ENCODE results near the gene C10orf95.

C10orf95 gene

DNA sequence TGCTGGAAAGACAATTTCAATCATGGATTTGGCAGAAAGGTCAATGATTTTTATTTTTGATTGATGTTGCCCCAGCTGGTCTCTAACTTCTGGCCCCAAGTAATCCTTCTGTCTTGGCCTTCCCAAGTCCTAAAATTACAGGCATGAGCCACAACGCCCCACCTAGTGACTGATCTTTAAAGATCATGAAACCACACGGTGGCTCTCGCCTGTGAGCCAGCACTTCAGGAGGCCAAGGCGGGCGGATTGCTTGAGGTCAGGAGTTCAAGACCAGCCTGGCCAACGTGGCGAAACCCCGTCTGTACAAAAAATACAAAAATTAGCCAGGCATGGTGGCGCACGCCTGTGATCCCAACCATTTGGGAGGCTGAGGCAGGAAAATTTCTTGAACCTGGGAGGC is 12.6 kb upstream of the C10orf95 start:
- no peak for DNase-seq

DNA sequence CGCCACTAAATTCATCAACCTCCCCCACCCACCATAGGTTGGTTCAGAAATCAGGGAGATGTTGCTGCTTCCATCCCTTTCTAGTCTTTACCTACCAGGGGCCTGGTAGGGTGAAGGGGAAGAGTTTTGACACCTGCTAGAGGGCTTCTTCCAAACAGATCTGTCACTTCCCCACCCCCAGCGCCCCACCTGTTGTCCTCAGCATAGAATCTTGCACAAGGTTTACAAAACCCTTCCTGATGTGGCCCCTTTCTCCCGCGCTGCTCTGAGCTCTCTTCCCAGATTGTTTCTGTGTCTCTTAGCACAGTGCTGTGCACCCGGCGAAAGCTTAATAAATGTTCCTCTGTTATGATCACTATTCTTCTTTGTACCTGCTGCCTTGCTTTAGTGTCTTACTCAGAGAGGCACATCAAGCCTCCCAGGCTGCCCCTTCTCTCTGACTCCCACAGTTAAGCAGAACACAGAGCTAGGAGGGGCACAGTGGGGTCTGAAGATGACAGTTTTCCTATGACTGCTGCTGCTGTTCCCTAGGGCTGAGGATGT is 11.2 kb upstream of the C10orf95 start:
- peak in 2 of 3 experiments; percentile 14 to 31 for DNase-seq

DNA sequence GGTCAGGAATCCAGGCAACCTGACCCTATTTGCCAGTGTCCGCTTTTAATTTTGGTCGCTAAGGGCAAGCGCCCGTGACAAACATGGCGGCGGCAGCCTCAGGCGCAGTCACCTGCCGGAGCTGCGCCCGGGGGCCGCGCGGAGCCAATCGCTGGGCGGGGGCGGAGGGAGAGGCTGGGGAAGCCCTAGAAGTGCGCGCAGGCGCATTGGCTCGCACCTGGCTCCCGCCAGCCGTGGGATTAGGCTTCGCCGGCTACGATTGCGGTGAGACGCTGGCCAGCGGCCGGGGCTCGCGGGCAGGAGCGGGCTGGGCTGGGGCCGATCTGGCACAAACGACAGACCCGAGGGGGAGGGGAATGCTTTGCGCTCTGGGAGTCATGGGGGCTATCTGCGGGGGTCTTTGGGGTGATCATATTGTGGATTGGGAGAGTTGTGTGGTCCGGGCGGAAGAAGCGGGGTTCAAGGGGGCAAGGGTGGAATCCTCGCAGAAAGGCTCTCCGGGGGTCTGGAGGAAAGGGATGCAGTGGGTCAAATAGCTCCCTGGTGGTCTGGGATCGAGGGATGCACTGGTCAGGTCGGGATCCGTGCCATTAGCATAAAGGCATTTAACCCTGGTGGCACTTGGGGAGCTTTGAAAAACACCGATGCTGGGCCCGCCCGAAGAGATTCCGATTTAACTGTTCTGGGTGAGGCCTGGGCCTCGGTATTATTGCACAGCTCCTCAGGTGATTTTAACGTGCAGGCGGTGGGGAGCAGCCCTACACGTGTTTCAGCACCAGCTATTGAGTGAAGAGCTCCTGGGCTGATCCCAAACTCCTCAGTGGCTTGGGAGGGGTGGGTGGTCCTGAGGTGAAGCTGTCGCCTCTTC is 10.1 kb upstream of the C10orf95 start:
- peak; percentile 88 to 92 (median 90) for DNase-seq

DNA sequence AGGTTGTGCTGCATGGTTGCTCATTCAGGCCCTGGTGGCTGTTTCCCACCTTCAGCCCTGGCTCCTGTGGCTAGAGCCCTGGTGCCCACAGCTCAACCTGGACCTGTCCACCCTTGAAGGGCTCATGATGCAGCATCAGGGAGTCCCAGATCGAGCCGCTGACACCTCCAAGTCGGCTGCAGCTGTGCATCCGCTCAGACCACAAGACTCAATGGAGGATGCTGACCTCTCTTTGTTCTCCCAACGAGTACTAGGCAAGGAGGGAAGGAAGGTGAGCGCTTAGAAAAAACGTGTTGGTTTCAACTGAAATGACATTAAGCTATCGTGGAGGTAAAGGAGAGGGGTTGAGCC is 9.5 kb upstream of the C10orf95 start:
- no peak for DNase-seq

DNA sequence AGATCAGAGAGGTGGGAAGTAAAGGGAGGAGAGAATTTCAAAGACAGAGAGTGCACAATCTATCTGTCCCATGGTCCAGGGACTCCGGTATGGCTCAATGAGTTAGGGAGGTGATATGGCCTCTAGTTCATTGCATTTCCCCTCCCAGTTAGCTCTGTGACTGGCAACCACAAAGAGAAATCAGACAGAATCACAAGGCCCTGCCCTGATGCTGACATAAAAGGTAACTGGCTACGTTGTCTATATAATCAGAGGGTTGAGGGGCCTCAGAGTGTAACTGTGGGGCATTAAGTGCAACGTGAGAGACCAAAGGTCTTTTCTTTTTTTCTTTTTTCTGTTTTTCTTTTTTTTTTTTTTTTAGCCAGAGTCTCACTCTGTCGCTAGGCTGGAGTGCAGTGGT is 7.3 kb upstream of the C10orf95 start:
- DNase-seq = no peak

DNA sequence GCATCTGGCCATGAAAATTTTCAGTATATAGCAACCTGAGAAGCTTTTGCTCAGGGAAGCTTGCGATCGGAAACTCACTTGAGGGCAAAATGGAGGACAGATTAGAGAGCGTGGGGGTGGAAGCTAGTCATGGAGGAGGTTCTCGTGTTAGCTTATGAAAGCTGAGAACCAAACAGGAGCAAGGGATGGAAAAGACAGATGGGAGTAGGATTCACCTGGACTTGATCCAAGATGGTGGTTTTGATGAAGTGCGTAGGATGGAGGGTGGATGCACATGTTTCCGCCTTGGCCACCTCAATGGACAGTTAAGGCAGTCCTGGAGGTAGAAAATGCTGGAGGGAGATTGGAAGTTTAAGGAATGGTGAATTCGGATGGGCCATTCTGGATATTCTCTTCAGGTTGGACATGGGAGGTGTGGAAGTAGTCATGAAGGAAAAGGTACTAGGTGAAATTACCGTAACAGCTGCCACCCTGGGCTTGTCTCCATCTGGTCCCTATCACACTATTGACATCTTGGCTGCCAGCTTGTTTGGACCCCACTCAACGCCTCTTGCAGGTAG is 6.3 kb upstream of the C10orf95 start:
- no peak for DNase-seq

DNA sequence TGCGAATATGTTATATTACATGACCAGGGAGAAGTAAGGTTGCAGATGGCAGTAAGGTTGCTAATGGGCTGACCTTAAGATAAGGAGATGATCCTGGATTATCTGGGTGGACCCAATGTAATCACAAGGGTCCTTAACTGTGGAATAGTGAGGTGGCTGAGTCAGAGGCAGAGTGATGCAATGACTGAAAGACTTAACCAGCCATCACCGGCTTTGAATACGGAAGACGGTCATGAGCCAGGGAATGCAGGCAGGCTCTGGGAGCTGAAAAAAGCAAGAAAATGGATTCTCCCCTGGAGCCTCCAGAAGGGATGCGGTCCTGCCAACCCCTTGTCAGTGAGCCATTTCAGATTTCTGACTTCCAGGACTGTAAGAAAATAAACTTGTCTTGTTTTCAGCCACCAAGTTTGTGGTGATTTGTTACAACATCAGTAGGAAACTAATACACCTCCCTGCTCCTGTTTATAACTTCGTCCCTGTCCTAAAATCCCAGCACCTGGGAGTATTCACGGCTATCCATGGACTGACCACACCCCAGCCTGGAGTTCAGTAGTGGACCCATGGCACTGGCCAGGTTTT is 4.6 kb upstream of the C10orf95 start:
- no peak for DNase-seq

DNA sequence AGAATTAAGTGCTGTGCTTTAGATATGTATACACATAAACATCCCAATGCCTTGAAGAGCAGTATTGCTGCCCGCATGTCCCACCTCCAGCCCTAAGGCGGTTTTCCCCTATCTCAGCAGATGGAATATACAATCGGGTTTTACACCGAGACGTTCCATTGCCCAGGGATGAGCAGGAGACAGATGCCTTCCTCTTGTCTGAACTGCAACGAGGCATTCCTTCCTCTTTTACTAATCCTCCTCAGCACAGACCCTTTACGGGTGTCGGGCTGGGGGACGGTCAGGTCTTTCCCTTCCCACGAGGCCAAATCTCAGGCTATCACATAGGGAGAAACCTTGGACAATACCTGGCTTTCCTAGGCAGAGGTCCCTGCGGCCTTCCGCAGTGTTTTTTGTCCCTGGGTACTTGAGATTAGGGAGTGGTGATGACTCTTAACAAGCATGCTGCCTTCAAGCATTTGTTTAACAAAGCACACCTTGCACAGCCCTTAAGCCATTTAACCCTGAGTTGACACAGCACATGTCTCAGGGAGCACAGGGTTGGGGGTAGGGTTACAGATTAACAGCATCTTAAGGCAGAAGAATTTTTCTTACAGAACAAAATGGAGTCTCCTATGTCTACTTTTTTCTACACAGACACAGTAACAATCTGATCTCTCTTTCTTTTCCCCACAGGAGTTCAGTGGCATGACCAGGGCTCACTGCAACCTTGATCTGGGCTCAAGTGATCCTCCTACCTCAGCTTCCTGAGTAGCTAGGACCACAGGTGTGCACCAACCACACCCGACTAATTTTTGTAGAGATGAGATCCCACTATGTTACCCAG is 3.5 kb upstream of the C10orf95 start:
- peak in 1 of 3 experiments; percentile 16 for DNase-seq

DNA sequence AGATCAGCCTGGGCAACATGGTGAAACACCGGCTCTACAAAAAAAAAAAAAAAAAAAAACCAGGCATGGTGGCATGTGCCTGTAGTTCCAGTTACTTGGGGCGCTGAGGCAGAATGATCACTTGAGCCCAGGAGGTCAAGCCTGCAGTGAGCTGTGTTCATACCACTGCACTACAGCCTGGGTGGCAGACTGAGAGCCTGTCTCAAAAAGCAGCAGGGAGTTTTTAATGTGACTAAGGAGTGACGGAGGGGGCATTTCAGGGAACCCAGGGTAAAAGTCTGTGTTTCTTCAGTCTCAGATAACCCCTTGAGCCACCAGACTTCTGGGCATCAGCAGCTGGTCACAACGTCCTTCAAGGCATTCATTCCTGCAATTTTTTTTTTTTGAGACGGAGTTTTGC is 2.2 kb upstream of the C10orf95 start:
- no peak for DNase-seq

DNA sequence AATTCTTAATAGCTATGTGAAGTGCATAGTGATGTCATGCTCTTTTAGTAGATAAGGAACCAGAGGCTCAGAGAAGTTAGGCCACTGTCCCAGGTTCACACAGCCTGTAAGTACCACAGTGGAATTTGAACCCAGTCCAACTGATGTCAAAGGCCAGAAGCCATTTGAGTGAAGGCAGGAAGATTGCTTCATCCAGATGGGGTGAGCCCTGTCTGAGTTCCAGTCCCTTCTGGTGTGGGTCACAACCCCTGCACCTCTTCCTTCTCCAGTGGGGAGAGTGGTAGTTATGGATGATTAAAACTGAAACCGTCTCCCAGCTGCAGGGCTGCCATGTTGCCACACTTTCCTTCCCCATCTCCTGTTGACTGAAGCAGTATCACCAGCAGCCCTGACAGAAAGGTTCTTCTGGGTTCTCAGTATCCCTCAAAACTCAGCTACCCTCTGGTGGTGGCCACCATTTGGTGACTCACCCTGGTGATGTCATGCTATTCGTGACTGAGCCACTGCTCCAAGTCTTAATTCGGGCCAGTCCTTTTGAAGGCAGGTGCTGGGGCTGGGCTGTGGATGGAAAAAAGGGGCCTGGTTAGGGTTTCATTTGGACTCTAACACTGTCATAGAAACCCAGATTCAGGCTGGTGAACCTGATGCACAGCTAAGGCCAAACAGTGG is 1.5 kb upstream of the C10orf95 start:
- DNase-seq = no peak

DNA sequence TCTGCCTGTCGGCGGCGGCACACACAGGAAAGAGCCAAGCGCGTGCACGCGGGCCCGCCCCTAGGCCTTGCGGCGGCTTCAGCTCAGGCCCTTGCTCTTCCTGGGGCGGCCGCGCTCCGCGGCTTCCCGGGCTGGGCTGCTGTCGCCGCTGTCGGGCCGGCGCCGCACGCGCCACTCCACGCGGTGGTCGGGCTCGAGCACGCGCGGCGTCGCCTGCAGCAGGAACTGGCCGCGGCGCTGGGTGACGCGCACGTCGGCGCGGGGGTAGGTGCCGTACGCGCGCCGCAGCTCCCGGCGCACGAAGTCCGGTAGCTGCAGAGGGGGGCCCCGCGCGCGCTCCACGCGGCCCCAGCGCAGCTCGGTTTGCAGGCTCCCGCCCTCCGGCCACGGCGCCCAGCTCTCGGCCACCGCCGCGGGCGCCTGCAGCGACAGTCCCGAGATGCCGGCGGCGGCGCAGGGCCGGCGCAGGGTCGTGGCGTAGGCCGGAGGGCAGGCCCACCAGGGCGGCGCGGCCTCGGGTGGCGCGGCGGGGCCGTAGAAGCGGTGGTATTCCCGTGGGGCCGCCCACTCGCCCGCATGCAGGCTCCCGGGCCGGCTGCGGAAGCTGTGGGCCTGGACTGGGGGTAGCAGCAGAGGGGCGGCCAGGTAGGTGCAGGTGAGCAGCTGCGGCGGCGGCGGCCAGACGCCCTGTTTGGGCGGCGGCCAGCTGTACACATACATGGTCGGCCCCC is 804 bp downstream of the C10orf95 start:
- peak; percentile 81 to 88 (median 87) for DNase-seq

DNA sequence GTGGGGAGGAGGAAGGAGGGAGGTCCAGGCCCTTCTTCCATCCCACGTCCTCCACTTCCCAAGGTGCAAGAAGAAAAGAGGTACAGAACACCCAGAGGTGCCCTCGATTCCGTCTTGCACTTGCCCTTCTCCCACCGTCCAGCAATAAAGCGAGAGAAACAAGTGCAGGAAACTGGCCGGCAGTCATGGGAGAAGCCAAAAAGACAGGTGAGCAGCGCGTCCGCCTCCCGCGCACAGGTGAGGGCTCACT is 1.3 kb downstream of the C10orf95 start:
- no peak for DNase-seq

DNA sequence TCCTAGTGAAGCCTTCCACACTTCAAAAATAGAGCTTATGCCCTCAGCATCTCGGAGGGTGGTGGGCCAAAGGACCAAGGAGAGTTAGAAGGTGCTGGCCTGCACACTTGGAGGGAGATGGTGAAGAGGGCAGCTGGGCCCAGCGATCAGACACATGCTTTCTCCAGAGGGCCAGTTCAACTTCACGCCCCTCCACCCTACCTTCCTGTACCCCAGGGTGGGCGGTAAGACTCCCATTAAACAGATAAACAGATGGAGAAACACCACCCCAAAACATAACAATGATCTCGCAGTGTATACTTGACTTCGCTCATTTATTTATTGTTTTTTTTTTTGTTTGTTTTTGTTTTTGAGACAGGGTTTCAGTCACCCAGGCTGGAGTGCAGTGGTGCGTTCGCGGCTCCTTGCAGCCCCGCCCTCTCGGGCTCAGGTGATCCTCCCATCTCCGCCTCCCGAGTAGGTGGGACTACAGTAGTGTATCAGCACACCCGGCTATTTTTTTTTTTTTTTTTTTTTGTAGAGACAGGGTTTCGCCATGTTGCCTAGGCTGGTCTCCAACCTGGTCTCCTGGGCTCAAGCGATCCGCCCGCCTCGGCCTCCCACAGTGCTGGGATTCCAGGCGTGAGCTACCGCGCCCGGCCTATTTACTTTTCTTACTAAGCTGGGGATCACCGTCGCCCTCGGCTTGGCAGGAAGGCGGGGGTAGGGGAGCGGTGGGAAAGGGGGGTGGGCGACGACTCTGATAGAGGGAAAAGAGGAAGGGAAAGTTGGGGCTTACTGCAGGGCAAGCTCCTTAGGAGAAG is 1.8 kb downstream of the C10orf95 start:
- DNase-seq = peak; percentile 68 to 83 (median 79)

DNA sequence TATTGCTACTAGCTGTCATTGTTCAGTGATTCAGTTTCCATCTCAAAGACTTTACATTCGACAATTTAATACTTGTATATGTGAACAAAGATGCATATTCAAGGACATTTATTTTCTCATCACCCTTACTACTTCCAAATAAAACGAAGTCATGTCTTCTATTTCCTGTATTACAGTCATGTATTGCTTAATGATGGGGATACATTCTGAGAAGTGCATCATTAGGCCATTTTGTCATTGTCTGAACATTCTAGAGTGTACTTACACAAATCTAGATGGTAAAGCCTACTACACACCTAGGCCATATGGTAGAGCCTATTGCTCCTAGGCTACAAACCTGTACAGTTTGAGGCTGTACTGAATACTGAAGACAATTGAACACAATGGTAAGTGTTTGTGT is 6.5 kb downstream of the C10orf95 start:
- no peak for DNase-seq

DNA sequence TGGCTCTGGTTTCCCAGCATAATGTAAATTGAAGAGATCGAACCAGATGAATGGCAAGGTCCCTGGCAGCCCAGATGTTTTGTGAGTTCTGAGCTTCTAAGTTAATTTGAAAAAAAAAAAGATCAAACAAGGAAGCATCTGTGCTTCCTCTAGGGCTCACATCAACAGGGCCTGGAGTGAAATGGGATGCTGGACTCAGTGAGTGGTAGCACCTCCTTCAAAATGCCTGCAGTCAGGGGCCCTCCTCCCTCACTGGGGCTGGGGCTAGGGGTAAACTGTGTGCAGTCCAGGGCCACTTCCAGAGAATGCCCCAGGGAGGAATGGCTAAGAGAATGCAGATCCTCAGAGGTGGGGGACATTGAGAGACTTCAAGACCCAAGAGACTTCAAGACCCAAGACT is 13.0 kb downstream of the C10orf95 start:
- no peak for DNase-seq

DNA sequence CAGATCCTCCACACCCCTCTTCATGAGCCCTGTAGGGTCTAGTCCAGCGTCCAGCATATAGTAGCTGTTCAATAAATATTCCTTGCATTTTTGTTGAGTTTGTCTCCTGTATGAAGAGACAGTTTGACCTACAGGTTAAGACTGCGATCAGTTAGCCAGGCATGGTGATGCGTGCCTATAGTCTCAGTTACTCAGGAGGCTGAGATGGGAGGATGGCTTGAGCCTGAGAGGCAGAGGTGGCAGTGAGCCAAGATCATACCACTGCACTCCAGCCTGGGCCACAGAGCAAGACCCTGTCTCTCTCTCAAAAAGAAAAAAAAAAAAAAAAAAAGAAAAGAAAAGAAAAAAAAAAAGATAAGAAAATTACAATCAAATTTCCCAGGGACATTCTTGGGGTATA is 13.8 kb downstream of the C10orf95 start:
- no peak for DNase-seq

DNA sequence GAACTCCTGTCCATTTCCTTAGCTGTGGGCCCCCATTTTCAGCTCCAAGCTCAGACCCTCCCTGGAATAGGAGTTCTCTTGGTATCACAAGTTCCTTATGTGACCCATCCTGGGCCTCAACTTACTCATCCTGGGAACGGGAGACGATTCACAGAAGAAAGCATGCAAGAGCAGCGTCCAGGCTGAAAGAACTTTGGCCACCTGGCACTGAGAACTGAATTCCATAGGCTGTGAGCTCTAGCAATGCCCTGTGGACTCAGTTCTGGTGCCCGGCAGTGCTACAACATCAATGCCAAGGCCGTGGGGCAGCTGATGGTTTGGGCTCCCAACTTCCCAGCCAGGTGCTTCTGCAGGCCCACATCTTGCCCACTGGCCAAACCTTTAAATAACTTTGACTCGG is 15.0 kb downstream of the C10orf95 start:
- DNase-seq = no peak

DNA sequence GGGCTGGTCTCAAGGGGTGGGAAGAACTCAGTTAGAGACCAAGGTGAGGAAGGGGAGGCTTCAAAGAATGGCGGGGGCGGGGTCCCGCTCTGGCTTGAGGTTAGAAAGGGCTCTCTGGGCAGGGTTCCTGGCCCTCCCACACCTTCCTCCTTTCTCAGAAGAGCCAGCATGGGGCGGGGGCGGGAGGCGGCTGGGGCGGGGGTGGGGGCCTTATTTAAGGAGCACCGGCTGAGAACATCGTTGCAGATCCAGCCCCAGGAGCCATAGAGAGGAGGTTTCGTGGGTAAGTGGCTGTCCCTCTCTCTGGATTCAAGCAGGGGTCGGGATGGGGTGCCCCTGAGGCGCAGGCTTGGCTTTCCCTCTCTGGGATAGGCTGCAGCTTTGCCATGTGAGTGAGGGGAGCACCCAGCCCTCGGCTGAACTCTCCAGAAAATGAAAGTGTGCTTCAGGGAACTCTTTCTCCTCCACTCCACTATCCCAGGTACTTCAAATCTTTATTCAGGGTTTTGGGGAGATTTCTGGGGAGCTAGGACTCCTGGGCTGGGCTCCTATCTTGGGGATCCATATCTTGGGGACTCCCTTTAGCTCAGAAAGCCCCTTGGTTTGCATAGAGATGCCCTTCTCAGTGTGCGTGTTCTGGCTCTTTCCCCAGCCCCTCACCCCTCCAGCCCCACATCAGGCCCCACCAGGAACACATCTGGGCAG is 15.7 kb downstream of the C10orf95 start:
- DNase-seq = no peak

DNA sequence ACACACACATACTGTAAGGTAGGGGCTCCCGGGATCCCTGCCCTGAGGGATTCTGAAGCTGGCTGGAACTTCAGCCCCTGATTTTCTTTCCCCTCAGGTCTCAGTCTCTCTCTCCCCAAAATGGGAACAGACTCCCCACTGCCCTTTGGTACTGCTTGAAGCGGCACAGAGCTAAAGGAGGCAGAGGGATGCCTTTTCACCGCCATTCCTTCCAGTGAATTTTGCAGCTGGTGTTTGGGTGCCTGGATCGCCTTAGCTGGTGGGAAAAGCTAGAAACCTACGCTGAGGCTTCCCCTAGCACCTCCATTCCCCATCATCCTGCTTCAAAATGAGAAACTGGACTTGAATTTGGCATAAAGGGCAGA is 16.2 kb downstream of the C10orf95 start:
- no peak for DNase-seq

DNA sequence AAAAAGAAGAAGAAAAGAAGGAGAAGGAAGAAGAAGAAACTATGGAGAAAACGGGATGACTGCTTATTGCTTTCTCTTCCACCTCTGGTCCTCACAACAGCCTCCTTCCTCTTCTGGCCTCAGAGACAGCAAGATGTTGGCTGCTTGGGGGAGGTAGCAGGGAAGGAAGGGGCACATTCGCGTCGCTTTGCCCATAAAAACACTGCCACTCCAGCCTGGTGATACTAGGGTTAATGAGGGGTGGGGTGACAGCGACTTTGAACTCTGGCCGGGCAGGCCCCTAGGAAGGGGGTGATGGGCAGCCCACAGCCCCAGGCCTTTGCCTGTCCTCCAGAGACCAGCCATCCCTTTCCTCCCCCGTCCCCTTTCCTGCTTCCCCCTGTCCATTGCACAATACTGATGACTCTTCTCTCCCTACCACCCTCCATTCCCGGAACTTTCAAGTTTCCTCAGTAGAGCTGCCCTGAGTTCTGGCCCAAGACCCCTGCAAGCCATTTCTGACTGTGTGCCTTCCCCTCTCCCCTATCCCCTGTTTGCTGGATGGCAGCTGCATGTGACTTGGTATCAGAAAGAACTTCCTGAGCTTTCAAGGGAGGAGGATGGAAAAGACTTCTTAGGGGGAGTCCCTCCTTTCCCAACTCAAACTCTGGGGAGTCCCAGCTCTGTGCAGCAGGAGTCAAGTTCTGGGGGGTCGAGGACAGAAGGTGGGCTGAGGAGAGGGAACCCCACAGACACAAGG is 16.8 kb downstream of the C10orf95 start:
- DNase-seq = no peak
